OCI-LY7 (cell line): ENCODE measurements around the gene ROPN1L. TPM values are rescaled to one million over a fixed set of nuclear protein-coding genes. Genes with fewer than 3 reads are reported as not detected.

Source experiments
- BruUV-seq: library from RNA; stranded (reverse); fragments of 400-500 nt; replicated peaks from 2 replicates; lab custom pipeline; 2021; lab: Mats Ljungman, UMichigan
- CTCF ChIA-PET: fragments of 300-600 bp; sonication (Branson Sonifier 250); formaldehyde crosslinking; loops from one replicate; lab custom pipeline; 2022; ENCODE audit warnings: antibody characterized with exemption; ENCODE audit not compliant: unreplicated experiment; lab: Charles Lee
- POLR2A ChIA-PET: fragments of 300-600 bp; sonication (Branson Sonifier 250); formaldehyde crosslinking; loops from one replicate; lab custom pipeline; 2022; ENCODE audit warnings: antibody characterized with exemption; lab: Charles Lee
- DNase-seq: peaks from one replicate; pipeline ENCODE4 v3.0.0-alpha.2; 2015; ENCODE audit warnings: low spot score
- H2AFZ ChIP-seq: fragments of 200-600 bp; sonication (generic), shearing (Covaris generic); 2 replicates; pipeline ENCODE4 v1.6.1; 2014; ENCODE audit warnings: mild to moderate bottlenecking, antibody characterized with exemption, low read length, moderate library complexity
- H3K27ac ChIP-seq: fragments of 200-600 bp; sonication (generic); 2 replicates; pipeline ENCODE4 v1.5.1; 2014; ENCODE audit warnings: mixed run types, low read depth, mild to moderate bottlenecking, moderate library complexity, low read length, inconsistent platforms; ENCODE audit not compliant: poor library complexity, severe bottlenecking
- H3K36me3 ChIP-seq: fragments of 200-600 bp; sonication (generic); 2 replicates; pipeline ENCODE4 v1.6.1; 2014; ENCODE audit warnings: mild to moderate bottlenecking, antibody characterized with exemption, low read length, moderate library complexity, mixed read lengths; ENCODE audit not compliant: insufficient read depth
- H3K4me1 ChIP-seq: fragments of 200-600 bp; sonication (generic); 2 replicates; pipeline ENCODE4 v1.5.1; 2014; ENCODE audit warnings: mild to moderate bottlenecking, low read length; ENCODE audit not compliant: insufficient read depth, poor library complexity, severe bottlenecking
- H3K4me2 ChIP-seq: fragments of 200-600 bp; sonication (generic); 2 replicates; pipeline ENCODE4 v1.6.1; 2014; ENCODE audit warnings: mild to moderate bottlenecking, low read length
- H3K4me3 ChIP-seq: fragments of 200-600 bp; sonication (generic); 2 replicates; pipeline ENCODE4 v1.5.1; 2014; ENCODE audit warnings: mild to moderate bottlenecking, low read depth, low read length; ENCODE audit not compliant: poor library complexity, severe bottlenecking
- H3K79me2 ChIP-seq: fragments of 200-600 bp; sonication (generic); 2 replicates; pipeline ENCODE4 v1.6.1; 2016; ENCODE audit warnings: low read depth, mild to moderate bottlenecking, low read length, moderate library complexity, mixed read lengths; ENCODE audit not compliant: insufficient read depth
- H3K9me2 ChIP-seq: fragments of 200-600 bp; sonication (generic); 2 replicates; pipeline ENCODE4 v1.6.1; 2016; ENCODE audit warnings: mild to moderate bottlenecking, low read length, mixed read lengths; ENCODE audit not compliant: insufficient read depth
- H3K9me3 ChIP-seq: fragments of 200-600 bp; sonication (generic); 2 replicates; pipeline ENCODE4 v1.6.1; 2014; ENCODE audit warnings: mild to moderate bottlenecking, mixed run types, low read length, mixed read lengths
- H4K20me1 ChIP-seq: fragments of 200-600 bp; sonication (generic); 2 replicates; pipeline ENCODE4 v1.6.1; 2014; ENCODE audit warnings: mild to moderate bottlenecking, antibody characterized with exemption, low read length, moderate library complexity, mixed read lengths; ENCODE audit not compliant: insufficient read depth
- EZH2phosphoT487 ChIP-seq: fragments of 200-600 bp; sonication (generic); IDR thresholded peaks from 2 replicates; pipeline ENCODE4 v1.6.1; 2018; ENCODE audit warnings: low read depth, borderline replicate concordance, mild to moderate bottlenecking, mixed run types, antibody characterized with exemption, low read length, moderate library complexity, mixed read lengths
- intact Hi-C: fragments of 100-400 bp; cut with micrococcal nuclease; formaldehyde crosslinking; loops from one replicate; pipeline ENCODE4 v1.10.0; 2022; ENCODE audit not compliant: unreplicated experiment
- total RNA-seq, 2 experiments: library from RNA; depleted of rRNA in 1 of 2; stranded (reverse); fragments of >200 nt in 1 of 2; shearing (Covaris generic) in 1 of 2; gene quantifications; 2 replicates each; pipeline ENCODE4 v1.2.3, GENCODE V29; 2014 to 2022
- TF ChIP-seq, protein P1 (sequence below): fragments of 200-600 bp; sonication (generic); conservative IDR thresholded peaks from 2 replicates; pipeline ENCODE4 v1.5.1; 2014; ENCODE audit warnings: mild to moderate bottlenecking, antibody characterized with exemption, low read length, moderate library complexity, mixed read lengths

Gene ROPN1L
- total RNA-seq, 2 experiments from 2014 or later, result 0.35 to 0.36 TPM

DNA sequence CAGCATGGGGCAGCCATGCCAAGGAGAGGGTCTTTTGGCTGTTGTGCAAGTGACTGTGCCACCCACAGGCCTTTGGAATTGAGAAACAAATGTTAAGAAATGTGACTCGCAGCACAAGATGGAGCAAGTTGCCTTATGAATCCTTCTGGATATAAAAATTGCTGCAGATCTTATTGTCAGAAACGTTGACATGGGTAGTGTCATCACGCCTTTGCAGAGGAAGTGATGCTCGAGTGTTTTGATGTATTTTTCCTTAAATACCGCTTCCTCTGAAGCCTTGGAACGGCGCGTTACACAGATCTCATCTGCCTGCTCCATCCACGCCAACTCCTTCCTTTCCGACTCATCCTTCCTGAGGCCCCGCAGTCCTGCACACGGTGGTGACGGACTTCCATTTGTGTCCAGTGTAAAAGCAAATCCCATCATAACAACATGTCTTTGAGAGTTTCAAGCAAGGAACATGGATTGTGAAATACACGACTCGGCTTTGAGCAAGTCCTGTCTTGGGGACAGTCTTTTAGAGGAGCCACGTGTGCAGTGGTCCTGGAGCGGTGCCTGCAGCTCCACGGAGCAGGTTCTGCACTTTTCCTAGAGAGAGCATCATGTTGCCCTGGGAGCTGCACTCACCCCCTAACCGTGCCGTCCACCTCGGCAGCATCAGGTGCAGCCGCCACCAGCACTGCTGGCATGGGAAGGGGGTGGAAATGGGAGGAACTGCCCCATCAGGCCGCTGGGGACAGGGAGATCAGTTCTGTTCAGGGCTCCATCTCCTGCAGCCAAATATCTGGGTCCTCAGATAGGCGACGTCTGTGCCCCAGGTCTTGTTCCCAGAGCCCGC lies 15.1 kb downstream of the ROPN1L start:
- ChIA-PET CTCF (interaction anchor here (4.0 kb wide), 1 partner anchor 171 kb away, joined by 16 read pairs; no protein-coding TSS in a partner anchor), POLR2A (no interaction called here)
- Histone ChIP-seq H3K27ac (no peak overlapping the region), H3K4me3 (no peak overlapping the region), H3K4me1 (peaks cover 5% of the 10 kb centered on the region), H3K4me2 (no peak overlapping the region), H3K79me2 (no peaks in the 10 kb centered on the region), H3K9me2 (no peaks in the 10 kb centered on the region), H3K9me3 (no peaks in the 10 kb centered on the region), H4K20me1 (no peaks in the 10 kb centered on the region), H2AFZ (no peak overlapping the region), H3K36me3 (no peaks in the 10 kb centered on the region)
- intact Hi-C loops, result loop anchor here (10.0 kb wide), 2 partner anchors 308 to 408 kb away; partner anchors contain the start of gene DAP
- TF ChIP-seq, protein P1, sequence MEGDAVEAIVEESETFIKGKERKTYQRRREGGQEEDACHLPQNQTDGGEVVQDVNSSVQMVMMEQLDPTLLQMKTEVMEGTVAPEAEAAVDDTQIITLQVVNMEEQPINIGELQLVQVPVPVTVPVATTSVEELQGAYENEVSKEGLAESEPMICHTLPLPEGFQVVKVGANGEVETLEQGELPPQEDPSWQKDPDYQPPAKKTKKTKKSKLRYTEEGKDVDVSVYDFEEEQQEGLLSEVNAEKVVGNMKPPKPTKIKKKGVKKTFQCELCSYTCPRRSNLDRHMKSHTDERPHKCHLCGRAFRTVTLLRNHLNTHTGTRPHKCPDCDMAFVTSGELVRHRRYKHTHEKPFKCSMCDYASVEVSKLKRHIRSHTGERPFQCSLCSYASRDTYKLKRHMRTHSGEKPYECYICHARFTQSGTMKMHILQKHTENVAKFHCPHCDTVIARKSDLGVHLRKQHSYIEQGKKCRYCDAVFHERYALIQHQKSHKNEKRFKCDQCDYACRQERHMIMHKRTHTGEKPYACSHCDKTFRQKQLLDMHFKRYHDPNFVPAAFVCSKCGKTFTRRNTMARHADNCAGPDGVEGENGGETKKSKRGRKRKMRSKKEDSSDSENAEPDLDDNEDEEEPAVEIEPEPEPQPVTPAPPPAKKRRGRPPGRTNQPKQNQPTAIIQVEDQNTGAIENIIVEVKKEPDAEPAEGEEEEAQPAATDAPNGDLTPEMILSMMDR, result no peak
- TF ChIP-seq EZH2phosphoT487, result no peak
- no peak for DNase-seq
- BruUV-seq, result no TSS peak

DNA sequence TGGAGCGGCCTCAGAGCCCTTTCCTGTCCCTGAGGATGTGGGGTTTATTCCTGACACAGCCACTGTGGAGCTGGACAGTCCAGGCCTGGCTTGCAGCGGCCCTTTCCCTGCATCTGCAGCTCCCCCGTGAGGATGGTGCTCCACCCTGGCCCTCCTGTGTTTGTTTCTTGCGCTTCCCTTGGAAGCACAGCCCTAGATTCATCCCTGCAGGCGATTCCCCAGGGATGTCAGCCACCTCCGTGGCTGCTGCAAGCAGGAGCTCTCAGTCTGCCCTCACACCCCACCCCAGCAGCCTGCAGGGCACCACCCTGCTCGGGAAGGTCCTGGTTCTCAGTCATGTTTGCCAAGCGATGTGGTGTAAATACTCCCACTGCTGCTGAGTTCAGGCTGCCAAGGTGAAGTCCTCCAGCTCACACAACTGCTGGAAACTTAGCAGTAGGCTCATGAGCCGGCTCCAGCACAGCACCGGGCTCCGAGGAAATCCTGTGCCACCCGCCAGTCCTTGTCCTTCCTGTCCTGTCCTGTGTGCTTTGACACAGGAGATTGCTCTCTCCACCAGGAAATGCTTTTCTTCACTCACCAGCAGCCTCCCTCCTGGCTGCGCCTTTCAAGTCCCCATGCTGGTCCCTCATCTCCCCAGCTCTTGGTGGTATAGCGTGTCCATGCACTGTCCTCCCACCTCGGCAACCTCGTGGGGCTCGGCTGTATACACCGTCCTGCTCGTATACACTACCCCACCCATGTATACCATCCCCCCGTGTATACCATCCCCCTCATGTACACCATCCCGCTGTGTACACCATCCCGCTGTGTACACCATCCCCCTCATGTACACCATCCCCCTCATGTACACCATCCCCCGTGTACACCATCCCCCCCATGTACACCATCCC lies 16.2 kb downstream of the ROPN1L start:
- H3K79me2 ChIP-seq, result no peaks in the 10 kb centered on the region
- no peak overlapping the region for H2AFZ ChIP-seq
- no peak for DNase-seq
- no peak overlapping the region for H3K4me3 ChIP-seq
- no peak overlapping the region for H3K27ac ChIP-seq
- H3K4me1 ChIP-seq, result peaks cover 3% of the 10 kb centered on the region
- intact Hi-C loops, result loop anchor here (10.0 kb wide), 2 partner anchors 307 to 407 kb away; partner anchors contain the start of gene DAP
- H3K36me3 ChIP-seq, result no peaks in the 10 kb centered on the region
- TF ChIP-seq, protein P1, result no peak
- no peak for TF ChIP-seq EZH2phosphoT487
- no peaks in the 10 kb centered on the region for H4K20me1 ChIP-seq
- H3K9me3 ChIP-seq, result no peaks in the 10 kb centered on the region
- H3K4me2 ChIP-seq, result no peak overlapping the region
- H3K9me2 ChIP-seq, result no peaks in the 10 kb centered on the region
- no TSS peak for BruUV-seq
- POLR2A ChIA-PET, result no interaction called here
- CTCF ChIA-PET, result interaction anchor here (4.0 kb wide), 1 partner anchor 169 kb away, joined by 16 read pairs; no protein-coding TSS in a partner anchor
